ENCODE data around the gene NUFIP1. TPM values are rescaled to one million over a fixed set of nuclear protein-coding genes. Genes with fewer than 3 reads are reported as not detected.

The NUFIP1 gene
- total and polyA plus RNA-seq, 4 donors: 1.9 to 4.6 (median 3.5) TPM

DNA sequence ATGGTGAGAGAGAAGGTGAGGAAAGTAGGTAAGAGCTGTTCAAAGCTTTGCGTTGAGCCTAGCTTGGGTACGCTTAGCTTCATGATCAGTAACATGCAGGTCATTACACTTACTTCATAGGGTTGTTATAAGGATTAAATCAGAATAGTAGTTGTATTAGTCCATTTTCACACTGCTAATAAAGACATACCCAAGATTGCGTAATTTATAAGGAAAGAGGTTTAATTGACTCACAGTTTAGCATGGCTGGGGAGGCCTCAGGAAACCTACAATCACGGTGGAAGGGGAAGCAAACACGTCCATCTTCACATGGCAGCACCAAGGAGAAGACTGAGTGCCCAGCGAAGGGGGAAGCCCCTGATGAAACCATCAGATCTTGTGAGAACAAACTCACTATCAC, 21.9 kb upstream of the NUFIP1 start:
- ATAC-seq (ENCODE audit: low FRiP score): no peak
- no peak overlapping the region for H3K27ac ChIP-seq (ENCODE audit: low read depth in 1 of 2, low read length in 2 of 2)
- H3K4me1 ChIP-seq (ENCODE audit: control insufficient read depth in 1 of 2, insufficient read depth in 2 of 2, low read length in 2 of 2): no peaks in the 10 kb centered on the region
- no peak for DNase-seq
- H3K27me3 ChIP-seq (ENCODE audit: control insufficient read depth in 1 of 2, insufficient read depth in 2 of 2, low read length in 1 of 2): no peaks in the 10 kb centered on the region
- H3K9me3 ChIP-seq (ENCODE audit: control insufficient read depth, low read length): no peaks in the 10 kb centered on the region
- H3K4me3 ChIP-seq (ENCODE audit: low read length in 2 of 2): no peak overlapping the region
- H3K36me3 ChIP-seq (ENCODE audit: control insufficient read depth in 1 of 2, insufficient read depth in 2 of 2, low read length in 1 of 2): peaks cover 0 to 4% of the 10 kb centered on the region in 2 donors
- intact Hi-C loops (cut with DNase I): no loop called here
- WGBS, 2 donors: 95 to 96% methylated on average over 6 of the region's 6 CpGs

DNA sequence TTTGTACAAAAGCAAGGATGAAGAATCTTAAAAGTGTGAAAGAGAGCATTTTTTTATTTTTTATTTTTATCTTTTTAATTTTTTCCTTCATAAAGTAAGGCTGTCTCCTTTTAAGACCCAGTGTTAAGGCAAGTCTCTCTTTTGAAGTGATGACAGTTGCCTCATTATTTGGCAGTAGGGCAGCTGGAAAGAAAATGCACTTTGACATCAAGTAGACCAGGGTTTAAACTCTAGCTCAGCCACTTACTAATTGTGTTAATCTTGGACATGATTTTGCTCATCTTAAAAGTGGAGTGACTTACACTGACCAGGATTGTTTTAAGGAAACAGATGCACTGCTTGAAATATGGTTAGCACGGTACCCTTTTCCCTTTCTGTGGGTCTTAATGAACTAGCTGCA, 18.6 kb upstream of the NUFIP1 start:
- no peaks in the 10 kb centered on the region for H3K27me3 ChIP-seq (ENCODE audit: control insufficient read depth in 1 of 2, insufficient read depth in 2 of 2, low read length in 1 of 2)
- intact Hi-C loops (cut with DNase I): no loop called here
- DNase-seq (no peak), ATAC-seq (ENCODE audit: low FRiP score) (no peak)
- peaks cover 0 to 4% of the 10 kb centered on the region in 2 donors for H3K36me3 ChIP-seq (ENCODE audit: control insufficient read depth in 1 of 2, insufficient read depth in 2 of 2, low read length in 1 of 2)
- no peaks in the 10 kb centered on the region for H3K9me3 ChIP-seq (ENCODE audit: control insufficient read depth, low read length)
- H3K27ac ChIP-seq (ENCODE audit: low read depth in 1 of 2, low read length in 2 of 2): no peak overlapping the region
- H3K4me3 ChIP-seq (ENCODE audit: low read length in 2 of 2): no peak overlapping the region
- 94 to 100% methylated on average over 1 of the region's 1 CpG for WGBS, 2 donors
- no peaks in the 10 kb centered on the region for H3K4me1 ChIP-seq (ENCODE audit: control insufficient read depth in 1 of 2, insufficient read depth in 2 of 2, low read length in 2 of 2)

GRCh38 chr13:45007225-45007624, 18.0 kb upstream of the NUFIP1 start:
- H3K27me3 ChIP-seq (ENCODE audit: control insufficient read depth in 1 of 2, insufficient read depth in 2 of 2, low read length in 1 of 2): no peaks in the 10 kb centered on the region
- DNase-seq (no peak), ATAC-seq (ENCODE audit: low FRiP score) (no peak)
- H3K36me3 ChIP-seq (ENCODE audit: control insufficient read depth in 1 of 2, insufficient read depth in 2 of 2, low read length in 1 of 2): peaks cover 3 to 6% of the 10 kb centered on the region in 2 donors
- H3K4me1 ChIP-seq (ENCODE audit: control insufficient read depth in 1 of 2, insufficient read depth in 2 of 2, low read length in 2 of 2): no peaks in the 10 kb centered on the region
- intact Hi-C loops (cut with DNase I): no loop called here
- H3K9me3 ChIP-seq (ENCODE audit: control insufficient read depth, low read length): no peaks in the 10 kb centered on the region
- no peak overlapping the region for H3K4me3 ChIP-seq (ENCODE audit: low read length in 2 of 2)
- no peak overlapping the region for H3K27ac ChIP-seq (ENCODE audit: low read depth in 1 of 2, low read length in 2 of 2)

DNA sequence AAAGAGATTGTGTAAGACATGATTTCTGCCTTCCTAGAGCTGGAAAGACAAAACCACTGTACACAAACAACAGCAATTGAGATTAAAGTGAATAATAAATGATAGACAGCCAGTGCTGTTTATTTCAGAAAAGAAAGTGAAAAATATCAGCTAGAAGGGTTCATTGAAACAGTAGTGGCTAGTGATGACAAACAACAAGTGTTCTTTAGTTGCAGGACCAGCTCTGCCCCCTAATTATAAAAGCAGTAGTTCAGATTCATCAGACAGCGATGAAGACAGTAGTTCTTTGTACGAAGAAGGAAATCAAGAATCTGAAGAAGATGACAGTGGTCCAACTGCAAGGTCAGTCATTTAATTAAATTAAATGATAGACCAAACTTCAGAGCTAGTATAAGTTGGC, 14.8 kb upstream of the NUFIP1 start:
- 95 to 97% methylated on average over 2 of the region's 2 CpGs for WGBS, 2 donors
- no peak overlapping the region for H3K27ac ChIP-seq (ENCODE audit: low read depth in 1 of 2, low read length in 2 of 2)
- no peaks in the 10 kb centered on the region for H3K4me1 ChIP-seq (ENCODE audit: control insufficient read depth in 1 of 2, insufficient read depth in 2 of 2, low read length in 2 of 2)
- ATAC-seq (ENCODE audit: low FRiP score): no peak
- no peaks in the 10 kb centered on the region for H3K27me3 ChIP-seq (ENCODE audit: control insufficient read depth in 1 of 2, insufficient read depth in 2 of 2, low read length in 1 of 2)
- no peaks in the 10 kb centered on the region for H3K9me3 ChIP-seq (ENCODE audit: control insufficient read depth, low read length)
- H3K4me3 ChIP-seq (ENCODE audit: low read length in 2 of 2): no peak overlapping the region
- peaks cover 3 to 4% of the 10 kb centered on the region in 2 donors for H3K36me3 ChIP-seq (ENCODE audit: control insufficient read depth in 1 of 2, insufficient read depth in 2 of 2, low read length in 1 of 2)
- no peak for DNase-seq
- intact Hi-C loops (cut with DNase I): no loop called here

GRCh38 chr13:45003417-45003816, 14.1 kb upstream of the NUFIP1 start:
- Histone ChIP-seq H3K4me1 (ENCODE audit: control insufficient read depth in 1 of 2, insufficient read depth in 2 of 2, low read length in 2 of 2) (no peaks in the 10 kb centered on the region), H3K9me3 (ENCODE audit: control insufficient read depth, low read length) (no peaks in the 10 kb centered on the region), H3K4me3 (ENCODE audit: low read length in 2 of 2) (no peak overlapping the region), H3K27me3 (ENCODE audit: control insufficient read depth in 1 of 2, insufficient read depth in 2 of 2, low read length in 1 of 2) (no peaks in the 10 kb centered on the region), H3K27ac (ENCODE audit: low read depth in 1 of 2, low read length in 2 of 2) (no peak overlapping the region), H3K36me3 (ENCODE audit: control insufficient read depth in 1 of 2, insufficient read depth in 2 of 2, low read length in 1 of 2) (peaks cover 3 to 4% of the 10 kb centered on the region in 2 donors)
- ATAC-seq (ENCODE audit: low FRiP score): no peak
- no peak for DNase-seq
- intact Hi-C loops (cut with DNase I): no loop called here

GRCh38 chr13:44989941-44990340, 670 bp upstream of the NUFIP1 start:
- peak overlapping the region; percentile 81 to 96 for H3K4me3 ChIP-seq (ENCODE audit: low read length in 2 of 2)
- H3K9me3 ChIP-seq (ENCODE audit: control insufficient read depth, low read length): no peaks in the 10 kb centered on the region
- ATAC-seq (ENCODE audit: low FRiP score): no peak
- H3K4me1 ChIP-seq (ENCODE audit: control insufficient read depth in 1 of 2, insufficient read depth in 2 of 2, low read length in 2 of 2): peaks cover 0 to 10% of the 10 kb centered on the region in 2 donors
- H3K27ac ChIP-seq (ENCODE audit: low read depth in 1 of 2, low read length in 2 of 2): peak overlapping the region in 1 of 2 donors; percentile 83
- H3K27me3 ChIP-seq (ENCODE audit: control insufficient read depth in 1 of 2, insufficient read depth in 2 of 2, low read length in 1 of 2): no peaks in the 10 kb centered on the region
- WGBS, 2 donors: 4 to 5% methylated on average over 10 of the region's 10 CpGs
- H3K36me3 ChIP-seq (ENCODE audit: control insufficient read depth in 1 of 2, insufficient read depth in 2 of 2, low read length in 1 of 2): no peaks in the 10 kb centered on the region
- DNase-seq: no peak
- intact Hi-C loops (cut with DNase I): no loop called here

DNA sequence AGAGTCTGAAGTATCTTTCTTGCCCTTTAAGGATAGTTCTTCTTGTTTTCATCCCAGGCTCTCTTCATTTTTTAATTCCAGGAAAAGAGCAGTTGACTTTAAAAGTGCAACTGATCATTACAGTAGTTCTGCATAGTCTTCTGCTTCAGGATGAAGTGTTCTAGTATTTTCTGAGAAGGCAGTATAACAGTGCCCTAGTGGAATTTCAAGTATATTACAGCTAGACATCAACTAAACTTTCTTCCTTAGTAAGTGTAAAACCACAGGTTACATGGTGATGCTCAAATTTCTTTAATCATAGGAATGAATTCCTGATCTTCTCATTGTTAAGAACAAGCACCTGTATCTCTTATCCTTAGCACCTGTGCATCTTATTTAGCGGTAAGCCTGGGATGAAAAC, 10.9 kb downstream of the NUFIP1 start:
- DNase-seq: no peak
- no peaks in the 10 kb centered on the region for H3K9me3 ChIP-seq (ENCODE audit: control insufficient read depth, low read length)
- H3K4me3 ChIP-seq (ENCODE audit: low read length in 2 of 2): no peak overlapping the region
- H3K27ac ChIP-seq (ENCODE audit: low read depth in 1 of 2, low read length in 2 of 2): no peak overlapping the region
- no peak for ATAC-seq (ENCODE audit: low FRiP score)
- no peaks in the 10 kb centered on the region for H3K4me1 ChIP-seq (ENCODE audit: control insufficient read depth in 1 of 2, insufficient read depth in 2 of 2, low read length in 2 of 2)
- intact Hi-C loops (cut with DNase I): loop anchor here in 1 of 2 donors (10.0 kb wide), 1 partner anchor 1074 kb away; no protein-coding TSS in a partner anchor
- no peaks in the 10 kb centered on the region for H3K36me3 ChIP-seq (ENCODE audit: control insufficient read depth in 1 of 2, insufficient read depth in 2 of 2, low read length in 1 of 2)
- no peaks in the 10 kb centered on the region for H3K27me3 ChIP-seq (ENCODE audit: control insufficient read depth in 1 of 2, insufficient read depth in 2 of 2, low read length in 1 of 2)
- 93 to 97% methylated on average over 1 of the region's 1 CpG for WGBS, 2 donors

GRCh38 chr13:44976949-44977583, 12.2 kb downstream of the NUFIP1 start:
- no peaks in the 10 kb centered on the region for H3K4me1 ChIP-seq (ENCODE audit: control insufficient read depth in 1 of 2, insufficient read depth in 2 of 2, low read length in 2 of 2)
- no peak overlapping the region for H3K27ac ChIP-seq (ENCODE audit: low read depth in 1 of 2, low read length in 2 of 2)
- intact Hi-C loops (cut with DNase I): loop anchor here in 1 of 2 donors (10.0 kb wide), 1 partner anchor 1072 kb away; no protein-coding TSS in a partner anchor
- ATAC-seq (ENCODE audit: low FRiP score): no peak
- no peaks in the 10 kb centered on the region for H3K36me3 ChIP-seq (ENCODE audit: control insufficient read depth in 1 of 2, insufficient read depth in 2 of 2, low read length in 1 of 2)
- no peak for DNase-seq
- H3K27me3 ChIP-seq (ENCODE audit: control insufficient read depth in 1 of 2, insufficient read depth in 2 of 2, low read length in 1 of 2): no peaks in the 10 kb centered on the region
- WGBS, 2 donors: 19 to 23% methylated on average over 1 of the region's 1 CpG
- no peaks in the 10 kb centered on the region for H3K9me3 ChIP-seq (ENCODE audit: control insufficient read depth, low read length)
- no peak overlapping the region for H3K4me3 ChIP-seq (ENCODE audit: low read length in 2 of 2)

- intact Hi-C loops (cut with DNase I): loop anchor here in 1 of 2 donors (10.0 kb wide), 1 partner anchor 1071 kb away; no protein-coding TSS in a partner anchor
- Histone ChIP-seq H3K27ac (ENCODE audit: low read depth in 1 of 2, low read length in 2 of 2) (no peak overlapping the region), H3K9me3 (ENCODE audit: control insufficient read depth, low read length) (no peaks in the 10 kb centered on the region), H3K4me1 (ENCODE audit: control insufficient read depth in 1 of 2, insufficient read depth in 2 of 2, low read length in 2 of 2) (no peaks in the 10 kb centered on the region), H3K27me3 (ENCODE audit: control insufficient read depth in 1 of 2, insufficient read depth in 2 of 2, low read length in 1 of 2) (no peaks in the 10 kb centered on the region), H3K4me3 (ENCODE audit: low read length in 2 of 2) (no peak overlapping the region), H3K36me3 (ENCODE audit: control insufficient read depth in 1 of 2, insufficient read depth in 2 of 2, low read length in 1 of 2) (no peaks in the 10 kb centered on the region)
- WGBS, 2 donors: 78 to 86% methylated on average over 3 of the region's 3 CpGs
- no peak for ATAC-seq (ENCODE audit: low FRiP score)
- DNase-seq: no peak
These were observed 13.1 kb downstream of the NUFIP1 start for GRCh38 chr13:44976196-44976595.
